Measurements from ENCODE around the gene TADA1. TPM values are rescaled to one million over a fixed set of nuclear protein-coding genes. Genes with fewer than 3 reads are reported as not detected.

Gene TADA1
- total and polyA plus RNA-seq, 8 donors: 5.4 to 43.8 (median 7.6) TPM

- Histone ChIP-seq H3K9me3 (no peaks in the 10 kb centered on the region), H3K36me3 (no peaks in the 10 kb centered on the region), H3K4me1 (peaks cover 26 to 57% (median 47%) of the 10 kb centered on the region in 4 donors), H3K27me3 (no peaks in the 10 kb centered on the region), H3K4me3 (no peak overlapping the region), H3K27ac (no peak overlapping the region)
- no peak for DNase-seq
- WGBS, 5 donors: 87 to 96% (median 93%) methylated on average over 8 of the region's 8 CpGs
- no peak for TF ChIP-seq POLR2AphosphoS5 (IDR thresholded peaks at IDR 0.05)
- no peak for TF ChIP-seq EP300 (IDR thresholded peaks at IDR 0.05)
- TF ChIP-seq CTCF (IDR thresholded peaks at IDR 0.05): no peak
- no peak for TF ChIP-seq POLR2A (IDR thresholded peaks at IDR 0.05)
- intact Hi-C loops (cut with DNase I; ENCODE audit: low total_unique reads): no loop called here
Observed at GRCh38 chr1:166874464-166874863, 1.6 kb downstream of the TADA1 start.

DNA sequence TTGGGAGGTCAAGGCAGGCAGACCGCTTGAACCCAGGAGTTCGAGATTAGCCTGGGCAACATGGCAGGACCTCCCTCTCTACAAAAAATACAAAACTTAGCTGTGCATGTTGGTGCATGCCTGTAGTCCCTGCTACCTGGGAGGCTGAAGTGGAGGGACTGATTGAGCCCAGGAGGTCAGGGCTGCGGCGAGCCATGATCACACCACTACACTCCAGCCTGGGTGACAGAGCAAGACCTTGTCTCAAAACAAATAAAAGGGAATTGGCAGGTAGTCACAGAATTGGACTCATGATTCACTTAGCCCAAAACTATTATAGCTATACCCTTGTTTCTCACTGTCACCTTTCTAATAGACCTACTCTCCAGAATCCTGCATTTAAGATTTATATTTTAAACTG lies 5.5 kb downstream of the TADA1 start:
- H3K4me1 ChIP-seq: peaks cover 26 to 51% (median 39%) of the 10 kb centered on the region in 4 donors
- TF ChIP-seq POLR2AphosphoS5 (IDR thresholded peaks at IDR 0.05) (no peak), CTCF (IDR thresholded peaks at IDR 0.05) (no peak), POLR2A (IDR thresholded peaks at IDR 0.05) (no peak), EP300 (IDR thresholded peaks at IDR 0.05) (no peak)
- DNase-seq: no peak
- H3K4me3 ChIP-seq: no peak overlapping the region
- no peak overlapping the region for H3K27ac ChIP-seq
- WGBS, 5 donors: 84 to 99% (median 95%) methylated on average over 4 of the region's 4 CpGs
- H3K27me3 ChIP-seq: no peaks in the 10 kb centered on the region
- intact Hi-C loops (cut with DNase I; ENCODE audit: low total_unique reads): no loop called here
- H3K9me3 ChIP-seq: no peaks in the 10 kb centered on the region
- H3K36me3 ChIP-seq: peaks cover 0 to 33% (median 29%) of the 10 kb centered on the region in 4 donors

- intact Hi-C loops (cut with DNase I; ENCODE audit: low total_unique reads): no loop called here
- TF ChIP-seq EP300 (IDR thresholded peaks at IDR 0.05) (no peak), POLR2A (IDR thresholded peaks at IDR 0.05) (no peak), CTCF (IDR thresholded peaks at IDR 0.05) (no peak), POLR2AphosphoS5 (IDR thresholded peaks at IDR 0.05) (no peak)
- DNase-seq: no peak
- H3K36me3 ChIP-seq: peaks cover 0 to 42% (median 34%) of the 10 kb centered on the region in 4 donors
- no peak overlapping the region for H3K4me3 ChIP-seq
- no peak overlapping the region for H3K27ac ChIP-seq
- WGBS, 5 donors: 60 to 81% (median 69%) methylated on average over 3 of the region's 3 CpGs
- H3K4me1 ChIP-seq: peaks cover 16 to 40% (median 28%) of the 10 kb centered on the region in 4 donors
- no peaks in the 10 kb centered on the region for H3K9me3 ChIP-seq
- H3K27me3 ChIP-seq: no peaks in the 10 kb centered on the region
Observed at GRCh38 chr1:166869318-166870099, 6.6 kb downstream of the TADA1 start.

- Histone ChIP-seq H3K4me3 (no peak overlapping the region), H3K27ac (no peak overlapping the region), H3K9me3 (no peaks in the 10 kb centered on the region), H3K27me3 (no peaks in the 10 kb centered on the region), H3K4me1 (peaks cover 11 to 31% (median 20%) of the 10 kb centered on the region in 4 donors), H3K36me3 (peaks cover 0 to 51% (median 41%) of the 10 kb centered on the region in 4 donors)
- 79 to 92% (median 87%) methylated on average over 7 of the region's 7 CpGs for WGBS, 5 donors
- TF ChIP-seq POLR2A (IDR thresholded peaks at IDR 0.05) (no peak), POLR2AphosphoS5 (IDR thresholded peaks at IDR 0.05) (no peak), EP300 (IDR thresholded peaks at IDR 0.05) (no peak), CTCF (IDR thresholded peaks at IDR 0.05) (no peak)
- DNase-seq: no peak
- intact Hi-C loops (cut with DNase I; ENCODE audit: low total_unique reads): no loop called here
Observed at GRCh38 chr1:166868639-166869038, 7.4 kb downstream of the TADA1 start.

All from stomach (tissue), 9 donors.